Measurements from ENCODE around the gene CLSTN1.

The CLSTN1 gene

DNA sequence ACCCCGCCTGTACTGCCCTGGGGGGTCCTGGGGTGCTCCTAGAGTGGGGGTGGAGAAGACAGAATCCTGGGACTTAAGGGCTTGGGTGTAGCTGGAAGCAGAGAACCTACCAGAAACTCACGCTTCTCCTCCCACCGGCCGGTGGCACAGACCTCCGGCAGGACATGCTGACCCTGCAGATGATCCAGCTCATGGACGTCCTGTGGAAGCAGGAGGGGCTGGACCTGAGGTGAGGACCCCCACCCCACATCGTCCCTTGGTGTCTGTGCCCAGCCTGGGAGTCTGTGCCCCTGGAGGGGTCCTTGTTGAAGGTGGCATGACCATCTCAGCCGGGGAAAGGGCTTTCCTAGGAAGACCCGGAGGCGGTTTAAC is 101.4 kb downstream of the CLSTN1 start:
- no peak overlapping the region for H3K27ac ChIP-seq (ENCODE audit: low read length)
- H3K9me3 ChIP-seq (ENCODE audit: control insufficient read depth in 2 of 2, low read length in 2 of 2): no peaks in the 10 kb centered on the region
- no peak overlapping the region for H3K9ac ChIP-seq (ENCODE audit: low read length in 2 of 2)
- no peaks in the 10 kb centered on the region for H3K27me3 ChIP-seq (ENCODE audit: control insufficient read depth in 1 of 2, insufficient read depth in 2 of 2, low read length in 2 of 2)
- peaks cover 17 to 20% of the 10 kb centered on the region in 2 donors for H3K36me3 ChIP-seq (ENCODE audit: control insufficient read depth in 2 of 2, insufficient read depth in 2 of 2, low read length in 2 of 2)
- no peak overlapping the region for H3K4me3 ChIP-seq (ENCODE audit: low read length in 2 of 2)
- H3K4me1 ChIP-seq (ENCODE audit: control insufficient read depth, insufficient read depth, low read length): peaks cover 2% of the 10 kb centered on the region

DNA sequence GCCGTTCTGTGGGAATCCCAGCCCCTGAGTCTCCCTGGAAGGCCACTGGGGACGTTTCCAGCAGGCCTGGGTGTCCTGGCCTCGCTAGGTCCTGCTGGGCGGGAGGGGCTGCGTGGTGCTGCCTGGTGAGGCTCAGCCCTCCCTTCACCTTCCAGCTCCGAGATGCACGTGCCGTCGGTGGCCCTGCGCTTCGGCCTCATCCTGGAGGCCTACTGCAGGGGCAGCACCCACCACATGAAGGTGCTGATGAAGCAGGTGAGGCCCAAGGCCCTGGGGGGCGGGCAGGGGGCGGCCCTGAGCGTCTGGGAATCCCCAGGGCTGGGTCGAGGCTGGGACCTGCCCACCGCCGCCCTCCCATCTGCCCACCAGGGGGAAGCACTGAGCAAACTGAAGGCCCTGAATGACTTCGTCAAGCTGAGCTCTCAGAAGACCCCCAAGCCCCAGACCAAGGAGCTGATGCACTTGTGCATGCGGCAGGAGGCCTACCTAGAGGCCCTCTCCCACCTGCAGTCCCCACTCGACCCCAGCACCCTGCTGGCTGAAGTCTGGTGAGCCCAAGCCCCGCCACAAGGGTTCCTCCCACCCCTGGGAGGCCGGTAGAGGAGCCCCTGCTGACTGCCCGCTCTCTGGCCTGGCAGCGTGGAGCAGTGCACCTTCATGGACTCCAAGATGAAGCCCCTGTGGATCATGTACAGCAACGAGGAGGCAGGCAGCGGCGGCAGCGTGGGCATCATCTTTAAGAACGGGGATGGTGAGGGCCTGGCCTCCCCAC is 102.0 kb downstream of the CLSTN1 start:
- no peaks in the 10 kb centered on the region for H3K9me3 ChIP-seq (ENCODE audit: control insufficient read depth in 2 of 2, low read length in 2 of 2)
- H3K9ac ChIP-seq (ENCODE audit: low read length in 2 of 2): no peak overlapping the region
- no peaks in the 10 kb centered on the region for H3K27me3 ChIP-seq (ENCODE audit: control insufficient read depth in 1 of 2, insufficient read depth in 2 of 2, low read length in 2 of 2)
- peaks cover 2% of the 10 kb centered on the region for H3K4me1 ChIP-seq (ENCODE audit: control insufficient read depth, insufficient read depth, low read length)
- H3K27ac ChIP-seq (ENCODE audit: low read length): no peak overlapping the region
- H3K4me3 ChIP-seq (ENCODE audit: low read length in 2 of 2): no peak overlapping the region
- peaks cover 15 to 19% of the 10 kb centered on the region in 2 donors for H3K36me3 ChIP-seq (ENCODE audit: control insufficient read depth in 2 of 2, insufficient read depth in 2 of 2, low read length in 2 of 2)

DNA sequence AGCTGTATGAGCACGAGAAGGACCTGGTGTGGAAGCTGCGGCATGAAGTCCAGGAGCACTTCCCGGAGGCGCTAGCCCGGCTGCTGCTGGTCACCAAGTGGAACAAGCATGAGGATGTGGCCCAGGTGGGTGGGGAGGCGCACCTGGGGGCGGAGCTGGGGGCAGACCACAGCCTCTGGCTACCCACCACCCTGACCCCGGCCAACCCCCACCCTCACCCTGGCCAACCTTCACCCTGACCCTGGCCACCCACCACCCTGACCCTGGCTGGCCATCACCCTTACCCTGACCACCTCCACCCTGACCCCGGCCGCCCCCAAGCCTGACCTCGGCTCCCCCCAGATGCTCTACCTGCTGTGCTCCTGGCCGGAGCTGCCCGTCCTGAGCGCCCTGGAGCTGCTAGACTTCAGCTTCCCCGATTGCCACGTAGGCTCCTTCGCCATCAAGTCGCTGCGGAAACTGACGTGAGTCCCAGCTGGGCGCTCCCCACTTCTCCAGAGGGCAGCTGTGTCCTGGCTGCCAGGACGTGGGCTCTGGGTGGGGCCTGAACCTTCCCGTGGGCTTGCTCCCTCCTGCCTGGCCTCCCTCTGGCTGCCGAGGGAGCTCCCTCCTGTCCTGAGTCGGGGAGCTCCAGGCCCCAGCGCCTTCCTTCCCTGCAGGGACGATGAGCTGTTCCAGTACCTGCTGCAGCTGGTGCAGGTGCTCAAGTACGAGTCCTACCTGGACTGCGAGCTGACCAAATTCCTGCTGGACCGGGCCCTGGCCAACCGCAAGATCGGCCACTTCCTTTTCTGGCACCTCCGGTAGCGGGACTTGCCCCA is 102.8 kb downstream of the CLSTN1 start:
- H3K9ac ChIP-seq (ENCODE audit: low read length in 2 of 2): no peak overlapping the region
- H3K27ac ChIP-seq (ENCODE audit: low read length): no peak overlapping the region
- peaks cover 2% of the 10 kb centered on the region for H3K4me1 ChIP-seq (ENCODE audit: control insufficient read depth, insufficient read depth, low read length)
- H3K9me3 ChIP-seq (ENCODE audit: control insufficient read depth in 2 of 2, low read length in 2 of 2): no peaks in the 10 kb centered on the region
- H3K36me3 ChIP-seq (ENCODE audit: control insufficient read depth in 2 of 2, insufficient read depth in 2 of 2, low read length in 2 of 2): peaks cover 20 to 23% of the 10 kb centered on the region in 2 donors
- no peaks in the 10 kb centered on the region for H3K27me3 ChIP-seq (ENCODE audit: control insufficient read depth in 1 of 2, insufficient read depth in 2 of 2, low read length in 2 of 2)
- H3K4me3 ChIP-seq (ENCODE audit: low read length in 2 of 2): no peak overlapping the region

DNA sequence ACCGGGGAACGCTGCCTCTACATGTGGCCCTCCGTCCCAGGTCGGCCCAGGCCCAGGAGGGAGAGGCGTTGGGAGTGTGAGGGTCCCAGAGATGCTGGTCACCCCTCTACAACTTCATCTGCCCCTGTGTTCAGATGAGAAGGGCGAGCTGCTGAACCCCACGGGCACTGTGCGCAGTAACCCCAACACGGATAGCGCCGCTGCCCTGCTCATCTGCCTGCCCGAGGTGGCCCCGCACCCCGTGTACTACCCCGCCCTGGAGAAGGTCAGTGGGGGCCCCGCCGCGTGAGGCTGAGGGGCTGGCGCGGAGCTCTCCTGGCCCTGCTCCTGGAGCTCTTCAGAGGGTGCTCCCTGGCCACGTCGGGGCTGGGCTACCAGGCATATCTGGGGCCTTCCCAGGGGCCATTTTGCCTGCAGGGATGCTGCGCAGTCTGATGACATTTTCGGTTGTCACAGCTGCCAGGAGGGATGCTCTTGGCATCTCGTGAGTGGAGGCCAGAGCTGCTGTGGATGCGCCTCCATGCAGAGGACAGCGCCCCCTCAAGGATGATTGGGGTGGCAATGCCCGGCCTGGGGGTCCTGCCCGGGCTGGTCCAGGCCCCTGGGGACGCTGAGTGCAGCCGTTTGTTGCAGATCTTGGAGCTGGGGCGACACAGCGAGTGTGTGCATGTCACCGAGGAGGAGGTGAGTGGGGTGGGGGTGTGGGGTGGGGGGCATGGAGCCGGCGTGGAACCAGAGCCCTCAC is 103.6 kb downstream of the CLSTN1 start:
- Histone ChIP-seq H3K4me3 (ENCODE audit: low read length in 2 of 2) (no peak overlapping the region), H3K9me3 (ENCODE audit: control insufficient read depth in 2 of 2, low read length in 2 of 2) (no peaks in the 10 kb centered on the region), H3K27me3 (ENCODE audit: control insufficient read depth in 1 of 2, insufficient read depth in 2 of 2, low read length in 2 of 2) (no peaks in the 10 kb centered on the region), H3K27ac (ENCODE audit: low read length) (no peak overlapping the region), H3K9ac (ENCODE audit: low read length in 2 of 2) (no peak overlapping the region), H3K4me1 (ENCODE audit: control insufficient read depth, insufficient read depth, low read length) (peaks cover 2% of the 10 kb centered on the region), H3K36me3 (ENCODE audit: control insufficient read depth in 2 of 2, insufficient read depth in 2 of 2, low read length in 2 of 2) (peaks cover 20 to 24% of the 10 kb centered on the region in 2 donors)

DNA sequence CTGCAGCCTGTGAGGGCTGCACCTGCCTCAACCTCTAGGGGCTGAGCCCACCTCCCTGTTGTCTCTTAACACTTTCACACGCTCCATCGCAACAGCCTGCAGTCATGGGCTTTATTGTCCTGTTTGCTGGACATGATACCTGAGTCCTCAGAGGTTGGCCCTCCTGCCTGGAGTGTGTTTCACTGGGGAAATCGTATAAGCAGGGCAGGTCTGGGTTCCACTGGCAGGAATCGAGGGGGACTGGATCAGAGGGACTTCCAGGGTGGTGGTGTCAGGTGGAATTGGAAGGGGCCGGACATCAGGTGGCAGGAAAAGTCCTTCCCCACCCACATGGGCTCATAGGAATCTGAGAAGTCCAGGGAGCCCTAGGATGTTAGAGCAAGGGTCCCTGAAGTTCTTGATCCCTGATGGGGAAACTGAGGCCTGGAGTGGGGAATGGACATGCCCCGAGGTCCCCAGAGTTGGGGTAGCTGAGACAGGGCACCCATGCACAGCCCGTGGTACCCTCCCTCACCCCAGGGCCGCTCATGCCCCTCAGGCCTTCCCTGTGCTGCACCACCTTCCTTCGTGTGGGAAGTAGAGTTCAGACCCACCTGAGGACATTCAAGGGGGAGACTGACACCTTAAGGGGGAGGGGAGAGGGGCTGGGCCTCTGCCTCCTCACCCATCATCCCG is 105.6 kb downstream of the CLSTN1 start:
- peaks cover 2% of the 10 kb centered on the region for H3K4me1 ChIP-seq (ENCODE audit: control insufficient read depth, insufficient read depth, low read length)
- no peak overlapping the region for H3K27ac ChIP-seq (ENCODE audit: low read length)
- peaks cover 15 to 16% of the 10 kb centered on the region in 2 donors for H3K36me3 ChIP-seq (ENCODE audit: control insufficient read depth in 2 of 2, insufficient read depth in 2 of 2, low read length in 2 of 2)
- H3K9ac ChIP-seq (ENCODE audit: low read length in 2 of 2): no peak overlapping the region
- no peaks in the 10 kb centered on the region for H3K27me3 ChIP-seq (ENCODE audit: control insufficient read depth in 1 of 2, insufficient read depth in 2 of 2, low read length in 2 of 2)
- H3K9me3 ChIP-seq (ENCODE audit: control insufficient read depth in 2 of 2, low read length in 2 of 2): no peaks in the 10 kb centered on the region
- H3K4me3 ChIP-seq (ENCODE audit: low read length in 2 of 2): no peak overlapping the region

DNA sequence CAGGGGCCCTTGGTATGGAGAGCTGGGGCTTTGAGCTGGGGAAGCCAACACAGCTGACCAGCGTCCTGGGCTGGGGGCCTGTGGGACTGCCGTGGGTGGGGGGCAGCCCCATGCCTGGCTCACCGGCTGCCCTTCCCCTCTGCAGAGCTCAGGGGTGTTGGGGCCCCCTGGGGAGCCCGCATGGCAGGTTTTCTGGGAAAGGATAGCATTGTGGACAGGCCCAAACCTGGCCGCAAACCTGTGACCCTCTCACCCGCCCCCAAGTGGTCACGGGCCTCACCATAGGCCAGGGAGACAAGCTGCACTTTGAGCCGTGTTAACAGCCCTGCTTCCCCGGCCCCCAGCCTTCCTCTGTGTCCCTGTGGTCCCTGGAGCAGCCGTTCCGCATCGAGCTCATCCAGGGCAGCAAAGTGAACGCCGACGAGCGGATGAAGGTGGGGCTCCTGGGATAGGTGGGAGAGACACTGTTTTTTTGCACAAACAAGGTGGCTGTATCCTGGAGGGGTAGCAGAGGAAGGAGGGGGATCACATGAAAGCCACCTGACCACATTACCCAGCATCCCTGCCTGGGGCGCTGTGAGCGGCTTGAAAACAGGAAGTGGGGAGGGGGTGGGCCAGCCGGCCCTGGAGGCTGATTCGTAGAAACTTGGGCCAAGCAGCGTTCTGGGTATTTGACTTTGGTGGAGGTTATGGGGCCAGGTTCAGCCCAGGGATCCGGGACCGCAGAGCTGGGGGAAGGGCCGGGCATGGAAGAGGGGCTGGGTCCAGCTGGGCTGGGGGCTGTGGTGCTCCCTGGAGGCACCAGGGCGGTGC is 106.4 kb downstream of the CLSTN1 start:
- Histone ChIP-seq H3K9me3 (ENCODE audit: control insufficient read depth in 2 of 2, low read length in 2 of 2) (no peaks in the 10 kb centered on the region), H3K27me3 (ENCODE audit: control insufficient read depth in 1 of 2, insufficient read depth in 2 of 2, low read length in 2 of 2) (no peaks in the 10 kb centered on the region), H3K36me3 (ENCODE audit: control insufficient read depth in 2 of 2, insufficient read depth in 2 of 2, low read length in 2 of 2) (peaks cover 12 to 15% of the 10 kb centered on the region in 2 donors), H3K9ac (ENCODE audit: low read length in 2 of 2) (peak overlapping the region in 1 of 2 donors; percentile 20), H3K27ac (ENCODE audit: low read length) (no peak overlapping the region), H3K4me3 (ENCODE audit: low read length in 2 of 2) (peak overlapping the region in 1 of 2 donors; percentile 15), H3K4me1 (ENCODE audit: control insufficient read depth, insufficient read depth, low read length) (peaks cover 2% of the 10 kb centered on the region)

DNA sequence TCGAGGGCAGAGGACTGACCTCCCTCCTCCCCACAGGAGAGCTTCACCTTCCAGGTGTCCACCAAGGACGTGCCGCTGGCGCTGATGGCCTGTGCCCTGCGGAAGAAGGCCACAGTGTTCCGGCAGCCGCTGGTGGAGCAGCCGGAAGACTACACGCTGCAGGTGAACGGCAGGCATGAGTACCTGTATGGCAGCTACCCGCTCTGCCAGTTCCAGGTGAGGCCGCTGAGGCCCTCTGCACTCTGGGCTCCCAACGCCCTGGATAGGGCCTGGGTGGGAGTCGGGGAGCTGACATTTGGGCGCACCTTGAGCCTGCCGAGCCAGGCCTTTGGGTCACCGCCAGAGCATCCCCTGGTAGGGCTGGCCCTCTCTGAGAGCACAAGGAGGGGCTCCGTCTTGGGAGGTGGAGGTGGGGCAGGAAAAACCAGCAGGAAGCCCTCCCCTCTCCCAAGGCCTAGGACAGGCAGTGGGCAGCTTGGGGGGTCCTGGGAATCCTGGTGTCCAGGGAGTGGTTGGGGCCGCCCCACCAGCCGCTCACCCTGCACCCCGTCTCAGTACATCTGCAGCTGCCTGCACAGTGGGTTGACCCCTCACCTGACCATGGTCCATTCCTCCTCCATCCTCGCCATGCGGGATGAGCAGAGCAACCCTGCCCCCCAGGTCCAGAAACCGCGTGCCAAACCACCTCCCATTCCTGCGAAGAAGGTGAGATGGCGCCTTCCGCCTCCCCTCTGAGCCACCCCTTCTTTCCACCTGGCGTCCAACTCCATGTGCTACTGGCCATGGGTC is 107.2 kb downstream of the CLSTN1 start:
- Histone ChIP-seq H3K4me3 (ENCODE audit: low read length in 2 of 2) (peak overlapping the region in 1 of 2 donors; percentile 15), H3K27me3 (ENCODE audit: control insufficient read depth in 1 of 2, insufficient read depth in 2 of 2, low read length in 2 of 2) (no peaks in the 10 kb centered on the region), H3K9me3 (ENCODE audit: control insufficient read depth in 2 of 2, low read length in 2 of 2) (no peaks in the 10 kb centered on the region), H3K9ac (ENCODE audit: low read length in 2 of 2) (no peak overlapping the region), H3K27ac (ENCODE audit: low read length) (no peak overlapping the region), H3K4me1 (ENCODE audit: control insufficient read depth, insufficient read depth, low read length) (peaks cover 2% of the 10 kb centered on the region), H3K36me3 (ENCODE audit: control insufficient read depth in 2 of 2, insufficient read depth in 2 of 2, low read length in 2 of 2) (peaks cover 5 to 15% of the 10 kb centered on the region in 2 donors)

DNA sequence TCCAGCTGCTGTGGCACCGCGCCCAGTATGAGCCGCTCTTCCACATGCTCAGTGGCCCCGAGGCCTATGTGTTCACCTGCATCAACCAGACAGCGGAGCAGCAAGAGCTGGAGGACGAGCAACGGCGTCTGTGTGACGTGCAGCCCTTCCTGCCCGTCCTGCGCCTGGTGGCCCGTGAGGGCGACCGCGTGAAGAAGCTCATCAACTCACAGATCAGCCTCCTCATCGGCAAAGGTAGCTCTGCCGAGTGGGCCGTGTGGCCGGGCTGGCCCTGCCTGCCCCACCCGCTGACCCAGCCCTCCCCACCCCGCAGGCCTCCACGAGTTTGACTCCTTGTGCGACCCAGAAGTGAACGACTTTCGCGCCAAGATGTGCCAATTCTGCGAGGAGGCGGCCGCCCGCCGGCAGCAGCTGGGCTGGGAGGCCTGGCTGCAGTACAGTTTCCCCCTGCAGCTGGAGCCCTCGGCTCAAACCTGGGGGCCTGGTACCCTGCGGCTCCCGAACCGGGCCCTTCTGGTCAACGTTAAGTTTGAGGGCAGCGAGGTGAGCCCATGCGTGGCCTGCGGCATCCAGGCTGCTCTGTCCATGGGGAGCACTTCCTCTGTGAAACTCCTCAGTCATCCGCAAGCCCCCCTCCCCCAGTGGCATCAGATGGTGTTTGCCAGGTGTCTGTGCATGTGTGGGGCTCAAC is 108.1 kb downstream of the CLSTN1 start:
- H3K4me1 ChIP-seq (ENCODE audit: control insufficient read depth, insufficient read depth, low read length): peaks cover 2% of the 10 kb centered on the region
- H3K4me3 ChIP-seq (ENCODE audit: low read length in 2 of 2): no peak overlapping the region
- H3K27me3 ChIP-seq (ENCODE audit: control insufficient read depth in 1 of 2, insufficient read depth in 2 of 2, low read length in 2 of 2): no peaks in the 10 kb centered on the region
- H3K9ac ChIP-seq (ENCODE audit: low read length in 2 of 2): no peak overlapping the region
- H3K9me3 ChIP-seq (ENCODE audit: control insufficient read depth in 2 of 2, low read length in 2 of 2): no peaks in the 10 kb centered on the region
- no peak overlapping the region for H3K27ac ChIP-seq (ENCODE audit: low read length)
- H3K36me3 ChIP-seq (ENCODE audit: control insufficient read depth in 2 of 2, insufficient read depth in 2 of 2, low read length in 2 of 2): peaks cover 5 to 15% of the 10 kb centered on the region in 2 donors

DNA sequence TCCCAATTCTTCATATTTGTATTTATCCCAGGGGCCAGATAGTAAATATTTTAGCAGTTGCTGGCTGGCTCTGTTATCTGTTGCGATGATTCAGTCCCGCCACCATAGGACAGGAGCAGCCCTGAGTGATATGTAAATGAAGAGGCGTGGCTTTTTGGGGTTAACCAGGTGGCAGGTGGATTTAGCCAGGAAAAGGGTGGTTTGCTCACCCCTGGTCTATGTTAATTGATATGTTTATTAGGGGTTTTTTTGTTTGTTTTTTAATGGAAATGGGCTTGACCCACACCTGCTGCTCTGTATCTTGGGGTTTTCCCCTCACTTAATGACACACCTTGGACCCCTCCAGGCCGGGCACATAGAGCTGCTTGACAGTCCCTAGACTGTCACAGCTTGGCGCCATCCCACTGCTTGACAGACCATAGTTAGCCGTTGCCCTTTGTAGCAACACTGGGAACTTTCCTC is 109.5 kb downstream of the CLSTN1 start:
- H3K4me3 ChIP-seq (ENCODE audit: low read length in 2 of 2): no peak overlapping the region
- no peak overlapping the region for H3K9ac ChIP-seq (ENCODE audit: low read length in 2 of 2)
- peaks cover 5 to 20% of the 10 kb centered on the region in 2 donors for H3K36me3 ChIP-seq (ENCODE audit: control insufficient read depth in 2 of 2, insufficient read depth in 2 of 2, low read length in 2 of 2)
- no peaks in the 10 kb centered on the region for H3K27me3 ChIP-seq (ENCODE audit: control insufficient read depth in 1 of 2, insufficient read depth in 2 of 2, low read length in 2 of 2)
- no peaks in the 10 kb centered on the region for H3K9me3 ChIP-seq (ENCODE audit: control insufficient read depth in 2 of 2, low read length in 2 of 2)
- no peak overlapping the region for H3K27ac ChIP-seq (ENCODE audit: low read length)
- no peaks in the 10 kb centered on the region for H3K4me1 ChIP-seq (ENCODE audit: control insufficient read depth, insufficient read depth, low read length)

Data from stomach smooth muscle (tissue), 2 donors.